Stimulated activated CD8-positive, alpha-beta memory T cell treated with anti-CD3 and anti-CD28 coated beads, Interleukin-4, amount 100 ng/mL, for 4 hours (primary cell): Measurements from ENCODE around the gene DLK1.

Source experiments
- DNase-seq, 2 donors: peaks; one replicate each; pipeline ENCODE4 v3.0.0-alpha.2; 2020; ENCODE audit warnings: low read depth in 2 of 2, low spot score in 1 of 2

DLK1 gene

GRCh38 chr14:100726550-100727085, at the start of gene DLK1:
TSS of gene DLK1 (plus strand) at chr14:100726892. CDS start at chr14:100727069, 177 bp downstream.
- DNase-seq = no peak

DNA sequence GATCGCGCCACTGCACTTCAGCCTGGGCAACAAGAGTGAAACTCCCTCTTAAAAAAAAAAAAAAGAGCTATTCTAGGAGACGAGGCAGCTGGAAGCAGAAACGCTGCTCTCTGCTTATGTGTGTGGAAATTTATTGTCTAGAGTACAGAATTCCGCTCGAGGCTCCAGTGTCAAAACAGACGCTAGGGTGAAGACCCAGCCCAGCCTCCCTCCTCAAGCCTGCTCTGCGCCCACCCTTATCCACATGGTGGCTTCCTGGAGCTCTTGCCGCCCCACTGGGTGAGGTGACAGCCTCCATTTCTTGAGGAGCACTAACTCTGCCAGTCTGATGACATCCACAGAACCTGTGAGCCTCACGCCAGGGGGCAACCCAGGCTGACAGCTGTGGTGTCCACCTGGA, 49.5 kb upstream of the DLK1 start:
- DNase-seq = no peak

DNA sequence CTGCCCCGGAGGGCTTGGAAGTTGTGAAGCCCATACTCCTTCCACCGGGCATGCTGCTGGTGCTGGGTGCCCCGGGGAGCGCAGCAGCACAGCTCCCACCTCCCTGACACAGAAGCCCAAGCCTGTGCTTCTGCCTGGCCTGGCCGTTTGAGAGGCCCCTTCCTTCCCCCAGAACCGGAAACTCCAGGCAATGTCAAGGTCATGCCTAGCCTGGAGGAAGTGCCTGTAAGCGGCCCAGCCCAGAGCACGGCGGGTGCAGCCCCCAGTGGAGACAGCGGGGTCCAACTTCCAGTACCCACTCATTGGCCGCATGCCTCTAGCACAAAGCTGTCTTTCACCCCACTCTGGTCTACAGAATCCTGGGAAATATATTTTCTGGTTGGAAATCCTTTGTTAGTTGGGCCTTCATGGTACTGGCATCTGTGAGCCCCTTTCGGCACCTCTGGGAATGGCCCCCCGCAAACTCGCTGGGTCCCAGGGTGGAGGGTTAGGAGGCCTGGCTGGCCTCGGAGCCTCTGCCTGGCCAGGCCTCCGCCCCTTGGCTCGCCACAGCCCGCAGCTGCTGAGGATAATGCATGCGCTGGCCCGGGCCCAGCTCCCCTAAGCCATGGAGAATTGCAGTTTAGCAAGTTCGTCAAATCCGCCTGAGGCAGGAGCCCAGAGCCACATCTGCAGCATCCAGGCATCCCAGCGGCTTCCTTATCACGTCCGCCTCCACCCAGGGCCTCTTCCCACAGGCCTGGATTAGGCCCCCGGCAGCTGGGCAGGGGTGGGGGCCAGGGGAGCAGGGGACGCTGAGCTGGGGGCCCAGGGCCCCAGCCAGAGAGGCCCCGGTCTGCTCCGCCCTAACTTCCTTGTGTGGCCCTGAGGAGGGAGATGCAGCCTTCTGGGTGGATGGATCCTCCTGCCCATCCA, 48.9 kb upstream of the DLK1 start:
- DNase-seq = no peak

GRCh38 chr14:100678469-100678828, 48.2 kb upstream of the DLK1 start:
- no peak for DNase-seq

GRCh38 chr14:100679153-100679552, 47.5 kb upstream of the DLK1 start:
- DNase-seq = no peak

- DNase-seq = no peak
Measured at GRCh38 chr14:100679707-100680438, 46.8 kb upstream of the DLK1 start.

GRCh38 chr14:100680439-100681051, 46.1 kb upstream of the DLK1 start:
- no peak for DNase-seq

DNA sequence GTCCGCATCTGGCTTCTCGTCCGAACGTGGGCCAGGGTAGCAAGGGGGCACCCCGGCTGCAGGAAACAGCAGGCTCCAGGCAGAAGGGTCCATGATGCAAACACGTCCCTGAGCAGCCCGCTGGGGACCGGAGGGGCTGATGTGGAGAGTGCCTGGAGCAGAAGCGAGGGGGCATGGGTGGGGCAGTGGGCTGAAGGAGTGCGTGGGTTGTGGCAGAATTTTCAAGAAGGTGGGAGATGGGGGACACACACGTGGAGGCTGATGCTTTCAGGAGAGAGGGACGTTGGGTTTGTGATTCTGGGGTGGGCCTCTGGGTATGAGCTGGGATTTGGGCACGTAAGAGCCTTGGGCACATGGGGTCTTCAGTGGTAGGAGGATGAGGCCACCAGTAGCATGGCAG, 45.6 kb upstream of the DLK1 start:
- no peak for DNase-seq

GRCh38 chr14:100682749-100683148, 43.9 kb upstream of the DLK1 start:
- no peak for DNase-seq

- DNase-seq = no peak
Measured at GRCh38 chr14:100683578-100683977, 43.1 kb upstream of the DLK1 start.

DNA sequence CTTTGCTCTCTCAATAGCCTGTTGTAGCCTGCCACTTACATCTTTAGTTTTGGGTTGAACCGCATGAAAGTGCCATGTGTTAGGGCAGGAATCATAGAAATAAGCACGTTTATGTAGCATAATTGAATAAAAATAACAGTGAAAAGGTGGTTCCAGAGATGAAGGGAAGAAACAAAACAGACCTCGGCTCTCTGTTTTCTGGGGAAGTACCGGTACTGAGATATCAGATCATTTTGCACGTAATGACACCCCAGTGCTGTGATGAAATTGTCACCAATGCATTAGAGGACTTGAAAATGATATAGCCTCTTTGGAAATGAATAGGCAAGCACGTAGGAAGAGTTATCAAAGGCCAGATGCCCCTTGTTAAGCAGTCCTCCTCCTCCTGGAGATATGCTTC, 42.5 kb upstream of the DLK1 start:
- DNase-seq = no peak

DNA sequence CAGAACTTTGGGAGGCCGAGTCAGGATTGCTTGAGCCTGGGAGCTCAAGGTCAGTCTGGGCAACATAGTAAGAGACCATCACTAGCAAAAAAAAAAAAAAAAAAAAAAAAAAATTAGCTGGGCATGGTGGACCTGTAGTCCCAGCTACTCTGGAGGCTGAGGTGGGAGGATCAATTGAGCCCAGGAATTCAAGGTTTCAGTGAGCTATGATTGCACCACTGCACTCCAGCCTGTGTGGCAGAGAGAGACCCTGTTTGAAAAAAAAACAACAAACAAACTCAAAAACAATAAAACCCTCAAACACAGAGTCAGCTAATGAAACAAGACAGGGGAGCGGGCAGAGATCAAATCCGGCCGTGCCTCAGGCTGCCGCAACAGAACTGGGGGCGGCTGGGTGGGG, 41.7 kb upstream of the DLK1 start:
- no peak for DNase-seq

DNA sequence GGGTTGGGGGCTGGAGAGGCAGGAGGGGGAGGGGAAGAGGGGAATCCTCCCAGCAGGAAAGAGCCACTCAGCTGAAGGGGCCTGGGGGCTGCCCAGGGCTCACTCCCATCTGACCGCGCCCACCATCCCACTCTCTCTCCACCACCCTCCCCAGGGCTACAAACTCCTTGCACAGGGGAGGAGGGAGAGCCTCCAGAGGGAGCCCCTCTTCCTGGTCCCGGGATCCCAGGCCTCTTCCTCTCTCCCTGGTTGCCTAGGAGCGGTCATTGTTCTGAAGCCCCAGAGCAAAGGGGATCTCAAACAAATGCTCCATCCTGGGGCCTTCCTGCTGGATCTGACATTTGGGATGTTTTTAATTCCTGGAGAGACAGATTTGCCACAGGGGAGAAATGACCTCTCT, 39.8 kb upstream of the DLK1 start:
- no peak for DNase-seq

- no peak for DNase-seq
Measured at GRCh38 chr14:100687386-100687785, 39.3 kb upstream of the DLK1 start.

DNA sequence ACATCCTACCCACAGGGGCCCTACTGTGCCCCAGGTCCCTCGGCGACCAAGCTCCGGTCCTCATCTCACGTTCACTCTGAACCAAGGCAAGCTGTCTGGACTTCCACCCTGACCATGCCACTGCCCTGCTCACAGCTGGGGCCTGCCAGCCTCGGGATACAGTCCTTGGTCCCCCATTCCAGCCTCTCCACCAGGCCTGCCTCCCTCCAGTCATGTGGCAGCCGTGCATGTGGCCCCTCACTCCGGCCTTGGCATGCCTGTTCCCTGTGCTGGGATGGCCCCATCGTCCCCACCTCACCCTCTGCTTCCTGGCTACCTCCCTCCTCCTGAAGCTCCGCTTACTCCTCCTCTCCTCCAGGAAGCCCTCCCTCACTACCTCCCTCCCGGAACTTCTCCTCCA, 38.6 kb upstream of the DLK1 start:
- no peak for DNase-seq

- DNase-seq = no peak
Measured at GRCh38 chr14:100688598-100689461, 37.9 kb upstream of the DLK1 start.

DNA sequence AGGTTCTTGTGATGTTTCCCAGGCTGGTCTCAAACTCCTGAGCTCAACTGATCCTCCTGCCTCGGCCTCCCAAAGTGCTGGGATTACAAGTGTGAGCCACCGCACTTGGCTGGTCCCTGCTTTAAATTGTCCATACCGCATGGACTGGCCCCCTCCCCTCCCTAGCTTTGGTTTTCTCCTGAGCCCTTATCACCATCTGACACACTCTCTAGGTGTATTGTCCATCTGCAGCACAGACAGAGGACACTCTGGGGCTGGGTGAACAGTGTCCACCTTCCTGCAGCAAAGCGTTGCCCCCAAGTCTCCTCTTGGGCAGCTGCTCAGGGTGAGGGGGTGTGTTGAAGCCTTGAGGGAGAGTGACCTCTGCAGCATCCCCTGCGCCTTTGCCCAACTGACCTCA, 36.0 kb upstream of the DLK1 start:
- no peak for DNase-seq

DNA sequence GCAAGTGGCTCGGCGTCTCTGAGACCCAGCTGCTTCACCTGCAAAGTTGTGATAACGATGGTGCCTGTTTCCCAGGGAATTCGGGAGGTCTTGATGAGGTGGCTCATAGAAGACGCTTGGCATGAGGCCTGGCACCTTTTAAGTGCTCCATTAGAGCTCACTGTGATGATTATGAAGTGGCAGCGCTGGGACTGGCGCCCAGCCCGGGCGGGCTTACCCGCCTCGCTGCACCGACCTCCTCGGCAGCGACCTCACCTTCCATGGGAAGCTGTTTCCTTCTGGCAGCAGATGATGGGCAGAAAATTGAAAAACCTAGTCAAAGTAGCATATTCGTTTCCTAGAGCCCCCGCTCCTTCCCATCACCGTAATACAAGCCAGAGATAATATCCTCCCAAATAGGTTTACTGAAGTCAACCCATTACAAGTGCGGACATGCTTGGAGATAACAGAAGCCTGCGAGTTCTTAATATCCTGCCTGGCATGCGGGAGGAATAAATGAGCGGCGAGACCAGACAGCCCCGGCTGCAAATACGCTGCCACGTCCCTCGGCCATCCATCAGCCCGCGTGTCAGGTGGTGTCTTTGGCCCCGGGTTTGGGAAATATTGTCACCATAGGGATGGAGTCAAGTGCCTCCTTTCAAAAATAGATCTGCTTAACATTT, 35.2 kb upstream of the DLK1 start:
- no peak for DNase-seq

DNA sequence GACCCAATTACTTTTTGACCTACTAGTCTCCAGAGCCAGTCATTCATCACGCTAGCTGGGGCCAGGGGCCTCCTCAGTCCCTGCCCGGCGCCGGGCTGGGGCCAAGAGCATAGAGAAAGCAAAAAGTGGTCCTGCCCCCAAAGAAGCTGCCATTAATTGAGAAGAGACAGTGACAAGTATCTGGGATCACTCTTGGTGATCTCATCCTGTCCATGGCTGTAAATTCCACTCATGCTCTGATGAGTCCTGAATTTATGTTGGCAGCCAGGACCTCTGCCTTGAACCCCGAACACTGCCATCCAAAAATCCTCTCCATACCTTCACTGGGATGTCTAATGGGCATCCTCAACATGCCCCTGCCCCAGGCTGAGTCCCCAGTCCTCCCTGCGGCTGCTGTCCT, 34.4 kb upstream of the DLK1 start:
- no peak for DNase-seq

- DNase-seq = no peak
Measured at GRCh38 chr14:100692859-100693558, 33.7 kb upstream of the DLK1 start.
